GM19099 (cell line): ENCODE data around the gene PLSCR2.

Experiments used
- POLR2A ChIP-seq: IDR thresholded peaks from 3 replicates; pipeline ENCODE4 v1.6.1; 2011; ENCODE audit warnings: low read depth; ENCODE audit not compliant: insufficient read length; ENCODE audit errors: extremely low read depth

The PLSCR2 gene

GRCh38 chr3:146384786-146385185, 84.6 kb downstream of the PLSCR2 start:
- no peak for TF ChIP-seq POLR2A
